ENCODE data around the gene CTXND1.

CTXND1 gene

DNA sequence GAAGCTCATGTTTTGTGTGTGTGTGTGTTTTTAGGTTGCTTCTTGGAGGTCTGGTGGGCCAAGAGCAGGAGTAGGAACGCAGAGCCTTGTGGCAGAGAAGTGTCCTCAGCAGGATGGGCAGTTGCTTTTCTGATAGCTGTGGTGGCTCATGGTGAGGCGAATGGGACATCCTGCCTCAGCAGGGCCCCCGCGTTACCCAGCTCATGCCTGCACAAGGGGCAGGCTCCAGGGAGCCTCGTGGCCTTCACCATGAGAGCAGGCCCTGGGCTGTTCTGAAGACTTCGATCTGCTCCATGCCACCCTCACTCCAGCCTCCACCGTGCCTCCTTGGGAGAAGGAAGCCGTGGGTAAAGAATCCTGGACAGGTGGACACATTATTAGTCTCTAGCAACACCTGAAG, 33.4 kb upstream of the CTXND1 start:
- DNase-seq (ENCODE audit: low read depth): no peak
- TF ChIP-seq, protein P1, sequence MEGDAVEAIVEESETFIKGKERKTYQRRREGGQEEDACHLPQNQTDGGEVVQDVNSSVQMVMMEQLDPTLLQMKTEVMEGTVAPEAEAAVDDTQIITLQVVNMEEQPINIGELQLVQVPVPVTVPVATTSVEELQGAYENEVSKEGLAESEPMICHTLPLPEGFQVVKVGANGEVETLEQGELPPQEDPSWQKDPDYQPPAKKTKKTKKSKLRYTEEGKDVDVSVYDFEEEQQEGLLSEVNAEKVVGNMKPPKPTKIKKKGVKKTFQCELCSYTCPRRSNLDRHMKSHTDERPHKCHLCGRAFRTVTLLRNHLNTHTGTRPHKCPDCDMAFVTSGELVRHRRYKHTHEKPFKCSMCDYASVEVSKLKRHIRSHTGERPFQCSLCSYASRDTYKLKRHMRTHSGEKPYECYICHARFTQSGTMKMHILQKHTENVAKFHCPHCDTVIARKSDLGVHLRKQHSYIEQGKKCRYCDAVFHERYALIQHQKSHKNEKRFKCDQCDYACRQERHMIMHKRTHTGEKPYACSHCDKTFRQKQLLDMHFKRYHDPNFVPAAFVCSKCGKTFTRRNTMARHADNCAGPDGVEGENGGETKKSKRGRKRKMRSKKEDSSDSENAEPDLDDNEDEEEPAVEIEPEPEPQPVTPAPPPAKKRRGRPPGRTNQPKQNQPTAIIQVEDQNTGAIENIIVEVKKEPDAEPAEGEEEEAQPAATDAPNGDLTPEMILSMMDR (IDR thresholded peaks at IDR 0.05; ENCODE audit: control insufficient read depth, extremely low read depth, insufficient read depth): no peak
- H3K4me3 ChIP-seq (ENCODE audit: low read depth, low read length): no peak overlapping the region

DNA sequence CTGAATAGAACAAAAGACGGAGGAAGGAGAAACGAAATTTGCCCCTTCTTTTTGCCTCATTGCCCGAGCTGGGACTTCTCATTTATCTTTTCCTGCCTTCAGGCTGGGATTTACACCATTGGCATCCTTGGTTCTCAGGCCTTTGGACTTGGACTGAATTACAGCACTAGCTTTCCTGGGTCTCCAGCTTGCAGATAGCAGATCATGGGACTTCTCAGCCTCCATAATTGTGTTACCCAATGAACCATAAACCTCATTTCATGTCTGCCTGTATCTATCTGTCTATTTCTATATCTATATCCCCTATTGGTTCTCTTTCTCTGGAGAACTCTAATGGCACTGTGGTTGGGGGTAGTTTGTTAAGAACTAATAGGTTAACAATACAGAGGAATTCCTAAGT, 31.5 kb upstream of the CTXND1 start:
- DNase-seq (ENCODE audit: low read depth): no peak
- TF ChIP-seq, protein P1 (IDR thresholded peaks at IDR 0.05; ENCODE audit: control insufficient read depth, extremely low read depth, insufficient read depth): no peak
- H3K4me3 ChIP-seq (ENCODE audit: low read depth, low read length): no peak overlapping the region

DNA sequence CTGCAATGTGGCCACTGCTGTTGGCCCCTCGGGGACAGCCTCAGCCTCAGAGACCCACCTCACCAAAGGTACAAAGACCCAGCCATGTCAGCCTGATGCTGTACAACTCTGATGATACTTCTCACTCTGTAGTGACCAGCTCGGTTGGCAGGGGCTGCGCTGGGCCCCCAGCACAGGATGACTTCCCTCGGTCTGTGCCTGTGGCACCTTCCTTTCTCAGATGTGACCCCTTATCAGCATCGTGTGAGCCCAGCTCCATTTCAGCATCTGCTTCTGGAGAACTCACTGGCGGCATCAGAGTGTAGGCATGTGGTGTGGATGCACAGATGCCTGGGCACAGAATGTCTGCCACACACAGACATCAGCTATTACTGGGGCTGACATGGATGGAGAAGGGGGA, 25.1 kb upstream of the CTXND1 start:
- H3K4me3 ChIP-seq (ENCODE audit: low read depth, low read length): no peak overlapping the region
- TF ChIP-seq, protein P1 (IDR thresholded peaks at IDR 0.05; ENCODE audit: control insufficient read depth, extremely low read depth, insufficient read depth): no peak
- DNase-seq (ENCODE audit: low read depth): no peak

DNA sequence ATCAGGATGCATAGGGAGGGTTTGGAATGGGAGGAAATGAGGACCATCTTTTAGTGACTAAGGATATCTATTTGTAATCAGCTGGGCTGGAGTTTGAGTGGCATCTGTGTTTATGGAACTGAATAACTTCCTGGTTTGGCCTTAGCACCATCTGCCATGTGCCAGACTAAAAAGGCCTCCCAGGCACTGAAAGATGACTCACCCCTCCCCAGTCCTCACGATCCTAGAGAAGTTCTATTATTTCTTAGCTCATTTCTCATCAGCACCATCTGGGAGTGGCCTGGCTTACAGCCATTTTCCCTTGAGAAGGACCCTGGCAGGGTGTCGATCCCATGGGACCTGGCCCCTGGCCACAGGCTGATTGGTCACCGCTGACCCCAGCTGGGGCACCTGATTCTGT, 23.9 kb upstream of the CTXND1 start:
- TF ChIP-seq, protein P1 (IDR thresholded peaks at IDR 0.05; ENCODE audit: control insufficient read depth, extremely low read depth, insufficient read depth): no peak
- no peak overlapping the region for H3K4me3 ChIP-seq (ENCODE audit: low read depth, low read length)
- DNase-seq (ENCODE audit: low read depth): no peak

DNA sequence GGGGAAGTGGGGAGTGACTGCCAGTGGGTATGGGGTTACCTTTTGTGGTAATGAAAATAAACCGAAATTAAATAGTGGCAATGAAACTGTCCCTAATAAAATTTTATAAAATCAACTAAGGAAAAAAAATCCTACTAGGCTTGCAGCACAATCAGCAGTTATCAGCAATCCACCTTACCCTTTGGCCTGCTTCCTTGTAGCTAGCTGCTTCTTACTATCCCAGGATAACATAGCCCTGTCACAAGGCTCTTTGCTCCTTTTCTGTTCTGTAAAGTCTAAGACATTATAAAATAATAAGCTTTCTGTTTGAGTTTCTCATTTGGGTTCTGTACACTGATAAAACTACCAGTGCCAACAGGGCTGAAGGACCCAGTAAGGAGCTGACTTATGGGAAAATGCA, 23.0 kb upstream of the CTXND1 start:
- no peak overlapping the region for H3K4me3 ChIP-seq (ENCODE audit: low read depth, low read length)
- TF ChIP-seq, protein P1 (IDR thresholded peaks at IDR 0.05; ENCODE audit: control insufficient read depth, extremely low read depth, insufficient read depth): no peak
- no peak for DNase-seq (ENCODE audit: low read depth)

DNA sequence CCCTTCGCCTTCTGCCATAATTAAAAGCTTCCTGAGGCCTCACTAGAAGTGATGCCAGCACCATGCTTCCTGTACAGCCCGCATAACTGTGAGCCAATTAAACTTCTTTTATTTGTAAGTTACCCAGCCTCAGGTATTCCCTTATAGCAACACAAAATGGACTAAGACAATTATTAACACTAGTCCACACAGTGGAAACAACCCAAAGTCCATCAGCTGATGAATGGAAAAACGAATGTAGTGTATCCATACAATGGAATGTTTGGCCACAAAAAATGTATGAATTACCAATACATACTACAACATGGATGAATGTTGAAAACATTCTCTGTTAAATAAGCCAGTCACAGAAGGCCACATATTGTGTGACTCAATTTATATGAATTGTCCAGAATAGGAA, 22.5 kb upstream of the CTXND1 start:
- no peak overlapping the region for H3K4me3 ChIP-seq (ENCODE audit: low read depth, low read length)
- TF ChIP-seq, protein P1 (IDR thresholded peaks at IDR 0.05; ENCODE audit: control insufficient read depth, extremely low read depth, insufficient read depth): no peak
- DNase-seq (ENCODE audit: low read depth): no peak

DNA sequence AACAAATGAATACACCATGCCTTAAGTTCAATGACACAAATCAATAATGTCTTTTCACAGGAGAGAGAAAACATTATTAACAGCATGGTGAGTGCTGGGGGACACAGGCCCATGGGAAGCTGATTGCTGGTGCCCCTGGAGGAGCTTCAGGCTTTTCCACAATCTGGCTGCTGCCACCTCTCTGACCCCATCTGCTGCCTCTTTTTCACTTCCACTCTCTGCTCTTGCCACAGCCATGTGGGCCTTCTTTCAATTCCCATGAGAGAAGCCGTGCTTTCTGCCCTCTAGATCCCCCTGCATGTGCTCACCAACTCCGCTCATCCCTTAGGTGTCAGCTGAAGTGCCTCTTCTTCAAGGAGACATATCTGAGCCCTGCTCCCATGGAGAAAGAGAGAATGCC, 21.0 kb upstream of the CTXND1 start:
- H3K4me3 ChIP-seq (ENCODE audit: low read depth, low read length): no peak overlapping the region
- TF ChIP-seq, protein P1 (IDR thresholded peaks at IDR 0.05; ENCODE audit: control insufficient read depth, extremely low read depth, insufficient read depth): no peak
- DNase-seq (ENCODE audit: low read depth): no peak

Measured in LNCaP clone FGC (cell line).